NCI-H510A treated with DMSO at 0.1 percent for 48 hours (cell line): ENCODE data around the gene XPR1.
"Not testable (repeated sequence)": the region's sequence is repeated elsewhere in the genome, so short reads cannot be mapped to it uniquely, and the experiment has no call there.

Experiments
- DNase-seq: peaks from one replicate; lab custom pipeline; 2025; lab: John Stamatoyannopoulos, UW

Gene XPR1

GRCh38 chr1:180644526-180645192 lies 12.8 kb downstream of the XPR1 start:
- no peak for DNase-seq

- not testable (repeated sequence) for DNase-seq
Measured at GRCh38 chr1:180645261-180645660, 13.4 kb downstream of the XPR1 start.

- no peak for DNase-seq
Measured at GRCh38 chr1:180646093-180646492, 14.3 kb downstream of the XPR1 start.

- no peak for DNase-seq
Measured at GRCh38 chr1:180646547-180646946, 14.7 kb downstream of the XPR1 start.

GRCh38 chr1:180652792-180653191 lies 21.0 kb downstream of the XPR1 start:
- DNase-seq = no peak

GRCh38 chr1:180662709-180663108 lies 30.9 kb downstream of the XPR1 start:
- DNase-seq = no peak

- no peak for DNase-seq
Measured at GRCh38 chr1:180670681-180671080, 38.9 kb downstream of the XPR1 start.

GRCh38 chr1:180672105-180672504 lies 40.3 kb downstream of the XPR1 start:
- DNase-seq = no peak

- DNase-seq = no peak
Measured at GRCh38 chr1:180672505-180672904, 40.7 kb downstream of the XPR1 start.

GRCh38 chr1:180674603-180675530 lies 43.0 kb downstream of the XPR1 start:
- DNase-seq = no peak

GRCh38 chr1:180675586-180675985 lies 43.8 kb downstream of the XPR1 start:
- no peak for DNase-seq

GRCh38 chr1:180680558-180681144 lies 48.8 kb downstream of the XPR1 start:
- no peak for DNase-seq

GRCh38 chr1:180683117-180683516 lies 51.3 kb downstream of the XPR1 start:
- not testable (repeated sequence) for DNase-seq

- DNase-seq = no peak
Measured at GRCh38 chr1:180691322-180691913, 59.6 kb downstream of the XPR1 start.

- no peak for DNase-seq
Measured at GRCh38 chr1:180693564-180694244, 61.9 kb downstream of the XPR1 start.

GRCh38 chr1:180695282-180695681 lies 63.5 kb downstream of the XPR1 start:
- DNase-seq = no peak

GRCh38 chr1:180696361-180696760 lies 64.5 kb downstream of the XPR1 start:
- no peak for DNase-seq

GRCh38 chr1:180698580-180698979 lies 66.8 kb downstream of the XPR1 start:
- no peak for DNase-seq

GRCh38 chr1:180702376-180702775 lies 70.6 kb downstream of the XPR1 start:
- not testable (repeated sequence) for DNase-seq

- DNase-seq = not testable (repeated sequence)
Measured at GRCh38 chr1:180710746-180711145, 78.9 kb downstream of the XPR1 start.

GRCh38 chr1:180711260-180711659 lies 79.4 kb downstream of the XPR1 start:
- not testable (repeated sequence) for DNase-seq

GRCh38 chr1:180720753-180721152 lies 88.9 kb downstream of the XPR1 start:
- no peak for DNase-seq
